Measurements from ENCODE around the gene REXO1. TPM values are rescaled to one million over a fixed set of nuclear protein-coding genes. Genes with fewer than 3 reads are reported as not detected.

The REXO1 gene
- total RNA-seq, 4 donors from 2014 or later, result 16.2 to 36.0 (median 26.1) TPM

GRCh38 chr19:1867349-1867724 lies 19.1 kb upstream of the REXO1 start:
- peaks cover 12 to 39% (median 25%) of the 10 kb centered on the region in 4 donors for H3K4me1 ChIP-seq
- H3K4me3 ChIP-seq, result no peak overlapping the region
- H3K27ac ChIP-seq (replicated peaks in 1 of 4), result no peak overlapping the region
- DNase-seq (ENCODE audit: extremely low spot score), result no peak
- TF ChIP-seq CTCF (IDR thresholded peaks at IDR 0.05) (no peak), POLR2A (IDR thresholded peaks at IDR 0.05; ENCODE audit: low read depth) (no peak), EP300 (IDR thresholded peaks at IDR 0.05) (no peak), POLR2AphosphoS5 (IDR thresholded peaks at IDR 0.05) (no peak)
- no peaks in the 10 kb centered on the region for H3K9me3 ChIP-seq
- intact Hi-C loops (cut with DNase I), result no loop called here
- WGBS, result 94% methylated on average over 9 of the region's 9 CpGs
- H3K36me3 ChIP-seq, result peaks cover 3 to 22% (median 14%) of the 10 kb centered on the region in 4 donors
- peaks cover 0 to 2% (median 0%) of the 10 kb centered on the region in 4 donors for H3K27me3 ChIP-seq

GRCh38 chr19:1866693-1867348 lies 18.5 kb upstream of the REXO1 start:
- TF ChIP-seq POLR2A (IDR thresholded peaks at IDR 0.05; ENCODE audit: low read depth) (no peak), CTCF (IDR thresholded peaks at IDR 0.05) (no peak), EP300 (IDR thresholded peaks at IDR 0.05) (no peak), POLR2AphosphoS5 (IDR thresholded peaks at IDR 0.05) (no peak)
- DNase-seq (ENCODE audit: extremely low spot score), result no peak
- peaks cover 3 to 17% (median 13%) of the 10 kb centered on the region in 4 donors for H3K36me3 ChIP-seq
- H3K27me3 ChIP-seq, result peaks cover 0 to 6% (median 0%) of the 10 kb centered on the region in 4 donors
- intact Hi-C loops (cut with DNase I), result no loop called here
- H3K4me1 ChIP-seq, result peaks cover 12 to 39% (median 25%) of the 10 kb centered on the region in 4 donors
- H3K4me3 ChIP-seq, result no peak overlapping the region
- WGBS, result 96% methylated on average over 8 of the region's 8 CpGs
- H3K9me3 ChIP-seq, result no peaks in the 10 kb centered on the region
- H3K27ac ChIP-seq (replicated peaks in 1 of 4), result no peak overlapping the region

- no peak for TF ChIP-seq POLR2A (IDR thresholded peaks at IDR 0.05; ENCODE audit: low read depth)
- no peak for TF ChIP-seq EP300 (IDR thresholded peaks at IDR 0.05)
- TF ChIP-seq CTCF (IDR thresholded peaks at IDR 0.05), result no peak
- TF ChIP-seq POLR2AphosphoS5 (IDR thresholded peaks at IDR 0.05), result no peak
- WGBS, result 94% methylated on average over 13 of the region's 17 CpGs
- no peak for DNase-seq (ENCODE audit: extremely low spot score)
- intact Hi-C loops (cut with DNase I), result no loop called here
- Histone ChIP-seq H3K4me1 (peaks cover 24 to 41% (median 34%) of the 10 kb centered on the region in 4 donors), H3K4me3 (peak overlapping the region; percentile 72 to 94 (median 80)), H3K36me3 (peaks cover 0 to 4% (median 1%) of the 10 kb centered on the region in 4 donors), H3K27me3 (peaks cover 0 to 19% (median 0%) of the 10 kb centered on the region in 4 donors), H3K27ac (replicated peaks in 1 of 4) (peak overlapping the region; percentile 77 to 94 (median 90)), H3K9me3 (no peaks in the 10 kb centered on the region)
These were observed 17.1 kb upstream of the REXO1 start for GRCh38 chr19:1865172-1866010.

- Histone ChIP-seq H3K27me3 (peaks cover 0 to 27% (median 3%) of the 10 kb centered on the region in 4 donors), H3K4me3 (peak overlapping the region; percentile 72 to 94 (median 80)), H3K9me3 (no peaks in the 10 kb centered on the region), H3K36me3 (no peaks in the 10 kb centered on the region), H3K4me1 (peaks cover 32 to 49% (median 41%) of the 10 kb centered on the region in 4 donors), H3K27ac (replicated peaks in 1 of 4) (peak overlapping the region; percentile 77 to 94 (median 90))
- TF ChIP-seq CTCF (IDR thresholded peaks at IDR 0.05), result peak; percentile 74 to 83 (median 81)
- TF ChIP-seq POLR2A (IDR thresholded peaks at IDR 0.05; ENCODE audit: low read depth), result no peak
- no peak for TF ChIP-seq EP300 (IDR thresholded peaks at IDR 0.05)
- peak in 1 of 2 donors; percentile 64 for TF ChIP-seq POLR2AphosphoS5 (IDR thresholded peaks at IDR 0.05)
- intact Hi-C loops (cut with DNase I), result no loop called here
- DNase-seq (ENCODE audit: extremely low spot score), result no peak
- WGBS, result 5% methylated on average over 26 of the region's 52 CpGs
These were observed 16.3 kb upstream of the REXO1 start for GRCh38 chr19:1864480-1865171.
